NCI-H2081 treated with DMSO at 0.1 percent for 48 hours (cell line): ENCODE data around the gene NBEA.
A peak's percentile ranks its signal among the peaks of the same experiment; 100 is the strongest.
"Not testable (repeated sequence)": the region's sequence is repeated elsewhere in the genome, so short reads cannot be mapped to it uniquely, and the experiment has no call there.

Experiments
- DNase-seq: peaks from one replicate; lab custom pipeline; 2025; lab: John Stamatoyannopoulos, UW

NBEA gene

DNA sequence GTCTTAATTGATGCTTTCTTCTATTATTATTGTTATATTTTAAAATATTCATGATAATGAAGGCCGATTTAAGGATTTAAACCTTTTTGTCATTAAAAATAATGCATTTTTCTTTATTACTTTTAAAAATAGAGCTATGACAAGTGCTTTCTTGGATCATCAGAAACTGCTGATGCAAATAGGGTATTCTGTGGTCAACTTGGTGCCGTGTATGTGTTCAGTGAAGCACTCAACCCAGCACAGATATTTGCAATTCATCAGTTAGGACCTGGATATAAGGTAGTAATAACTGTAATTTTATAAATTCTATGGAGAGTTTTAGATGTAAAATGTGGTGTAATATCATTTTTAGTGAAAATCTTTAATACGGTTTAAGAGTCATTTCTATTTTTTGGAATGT, 116.5 kb downstream of the NBEA start:
- not testable (repeated sequence) for DNase-seq

DNA sequence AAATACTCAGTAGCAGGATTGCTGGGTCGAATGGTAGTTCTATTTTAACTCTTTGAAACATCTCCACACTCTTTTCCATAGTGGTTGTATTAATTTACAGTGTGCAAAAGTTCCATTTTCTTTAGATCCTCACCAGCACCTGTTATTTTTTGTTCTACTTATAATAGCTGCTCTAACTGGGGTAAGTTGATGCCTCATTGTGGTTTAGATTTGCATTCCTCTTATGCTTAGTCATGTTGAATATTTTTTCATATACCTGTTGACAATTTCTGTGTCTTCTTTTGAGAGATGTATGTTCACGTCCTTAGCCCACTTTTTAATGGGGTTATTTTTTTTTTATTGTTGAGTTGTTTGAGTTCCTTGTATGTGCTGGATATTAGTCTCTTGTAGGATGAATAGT, 144.6 kb downstream of the NBEA start:
- no peak for DNase-seq

DNA sequence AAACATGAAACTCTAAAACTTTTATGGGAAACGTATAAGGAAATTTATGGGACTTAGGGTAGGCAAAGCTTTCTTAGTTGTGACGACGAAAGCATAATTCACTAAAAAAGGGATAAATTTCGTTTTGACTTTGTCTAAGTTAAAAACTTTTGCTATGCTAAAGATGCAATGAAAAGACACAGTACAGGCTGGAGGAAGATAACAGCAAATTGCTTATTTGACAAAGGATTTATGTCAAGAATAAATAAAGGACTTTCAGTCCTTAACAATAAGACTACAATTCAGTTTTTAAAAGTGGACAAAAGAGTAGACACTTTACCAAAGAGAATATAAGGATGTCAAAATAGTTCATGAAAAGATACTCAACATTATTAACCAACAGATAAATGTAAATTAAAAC, 150.2 kb downstream of the NBEA start:
- DNase-seq, result no peak

DNA sequence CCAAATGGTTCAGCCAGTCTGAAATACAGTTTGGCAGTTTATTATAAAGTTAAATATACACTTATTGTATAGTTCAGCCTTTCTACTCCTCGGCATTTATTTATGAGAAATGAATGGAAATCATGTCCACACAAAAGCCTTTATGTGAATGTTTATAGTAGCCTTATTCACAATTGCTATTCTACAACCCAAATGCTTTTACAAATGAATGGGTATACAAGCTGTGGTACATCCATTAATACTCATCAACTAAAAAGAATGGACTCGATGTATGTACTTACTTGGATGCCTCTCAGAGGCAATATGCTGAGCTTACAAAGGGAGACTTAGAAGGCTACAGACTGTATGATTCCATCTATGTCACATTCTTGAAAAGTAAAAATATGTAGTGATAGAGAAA, 150.7 kb downstream of the NBEA start:
- DNase-seq, result no peak

DNA sequence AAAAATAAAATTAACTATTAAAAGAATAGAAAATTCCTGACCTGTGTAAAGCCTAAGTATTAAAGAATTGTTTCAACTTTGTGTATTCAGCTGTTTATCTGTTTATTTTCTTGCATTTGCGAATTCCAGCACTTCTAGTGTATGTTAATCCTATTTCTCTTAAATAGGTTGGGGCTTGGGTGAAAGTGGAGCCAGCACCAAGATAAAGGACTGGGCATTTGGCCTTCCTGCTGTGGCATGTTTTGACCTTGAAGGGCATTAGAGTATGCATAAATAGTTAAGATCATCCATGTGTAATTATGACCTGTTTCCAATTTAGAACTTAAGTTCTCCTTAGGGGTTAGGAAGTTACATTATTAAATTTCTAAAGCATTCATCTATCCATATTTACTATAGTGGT, 151.3 kb downstream of the NBEA start:
- DNase-seq, result no peak

DNA sequence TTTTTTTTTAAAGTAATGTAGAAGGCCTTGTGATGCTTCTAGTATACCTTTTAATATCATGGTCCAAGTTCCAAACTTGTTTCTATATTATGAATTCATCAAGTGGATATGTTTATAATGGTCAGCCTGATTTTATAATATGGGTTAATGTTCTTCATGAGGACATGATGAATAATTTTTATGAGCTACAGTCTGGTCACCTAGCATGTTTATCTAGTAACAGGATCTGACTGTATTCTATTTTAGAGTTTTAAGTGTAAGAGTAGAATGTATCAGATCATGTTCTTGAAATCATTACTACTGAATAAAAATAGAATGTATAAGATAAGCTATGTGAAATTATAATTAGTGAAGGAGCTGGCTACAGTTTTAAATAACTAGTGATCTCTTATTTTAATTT, 164.7 kb downstream of the NBEA start:
- not testable (repeated sequence) for DNase-seq

DNA sequence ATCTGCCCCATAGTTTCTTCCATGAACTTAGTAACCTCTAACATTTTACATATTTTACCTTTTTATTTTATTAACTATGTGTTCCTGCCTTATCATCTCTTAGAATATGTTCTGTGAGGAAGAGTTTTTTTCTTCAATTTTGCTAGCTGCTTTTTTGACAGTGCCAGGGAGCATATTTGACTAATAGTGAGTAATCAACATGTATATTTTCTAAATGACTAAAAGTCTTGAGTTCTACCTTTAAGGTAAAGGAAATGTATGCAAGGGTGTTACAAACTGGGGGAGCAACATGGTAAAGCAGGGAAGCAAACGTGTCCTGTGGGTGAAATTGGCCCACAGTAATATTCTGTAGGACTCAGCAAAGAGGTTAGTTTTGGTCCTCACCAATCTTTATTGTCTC, 165.5 kb downstream of the NBEA start:
- DNase-seq, result no peak

DNA sequence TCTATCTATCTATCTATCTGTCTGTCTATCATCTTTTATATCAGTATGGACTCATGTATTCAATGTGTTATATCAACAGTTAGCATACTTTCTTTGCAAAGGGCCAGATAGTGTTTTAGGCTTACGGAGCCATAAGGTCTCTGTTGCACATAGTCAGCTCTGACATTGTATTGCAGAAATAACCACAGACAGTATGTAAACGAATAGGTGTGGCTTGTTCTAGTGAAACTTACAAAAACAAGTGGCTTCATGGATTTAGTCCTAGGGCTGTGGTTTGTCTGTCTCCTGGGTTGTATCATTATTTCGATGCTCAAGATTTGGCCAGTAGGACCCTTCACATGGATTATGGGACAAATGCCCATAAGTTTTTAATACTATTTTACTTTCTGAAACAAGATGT, 171.5 kb downstream of the NBEA start:
- not testable (repeated sequence) for DNase-seq

DNA sequence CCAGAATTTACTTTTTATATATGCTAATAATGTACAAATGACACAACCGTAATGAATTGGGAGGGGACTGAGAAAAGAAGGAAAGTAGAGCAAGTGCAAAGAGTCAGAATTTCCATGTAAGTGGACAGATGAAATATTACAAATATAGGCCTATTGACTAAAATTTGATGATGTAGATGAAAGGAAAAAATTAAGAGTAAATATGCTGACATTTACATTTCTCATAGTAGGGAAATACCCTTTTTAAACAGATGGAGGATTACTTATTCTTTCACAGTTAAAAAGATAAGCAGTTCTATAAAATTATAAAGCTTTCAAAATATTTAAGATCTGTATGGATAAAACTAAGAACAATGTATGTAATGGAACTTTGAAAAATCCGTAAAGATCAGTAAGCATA, 185.4 kb downstream of the NBEA start:
- no peak for DNase-seq

DNA sequence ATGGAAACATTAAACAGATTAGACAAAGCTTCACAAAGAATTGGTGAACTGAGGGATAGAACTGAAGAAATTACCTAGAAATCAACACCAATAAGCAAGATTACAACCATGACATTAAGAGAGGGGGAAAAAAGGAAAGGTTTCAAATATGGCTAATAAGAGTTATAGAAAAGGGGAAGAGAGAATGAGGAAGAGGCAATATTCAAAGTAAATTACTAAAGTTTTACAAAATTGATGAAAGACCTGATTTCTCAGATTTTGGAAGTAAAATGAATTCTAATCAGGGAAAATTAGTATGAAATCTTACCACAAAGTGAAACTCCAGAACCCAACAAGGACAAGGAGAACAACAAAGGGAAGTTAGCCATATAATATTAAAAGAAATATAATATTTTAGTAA, 187.4 kb downstream of the NBEA start:
- no peak for DNase-seq

DNA sequence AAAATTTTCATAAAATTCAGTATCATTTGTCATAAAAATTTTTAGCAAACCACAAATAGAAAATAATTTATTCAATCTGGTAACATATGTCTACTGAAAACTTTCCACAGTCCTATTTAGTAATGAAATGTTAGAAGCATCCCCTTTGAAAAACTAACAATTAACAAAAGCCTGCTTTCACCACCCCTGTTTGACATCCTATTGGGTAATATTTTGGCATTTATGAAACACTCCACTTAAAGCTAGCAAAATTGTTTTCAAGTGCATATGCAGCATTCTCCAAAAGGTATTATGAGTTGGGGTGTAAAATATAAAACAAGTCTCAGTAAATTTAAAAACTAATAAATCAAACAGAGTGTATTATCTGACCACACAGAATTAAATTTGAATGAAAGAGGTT, 189.4 kb downstream of the NBEA start:
- no peak for DNase-seq

DNA sequence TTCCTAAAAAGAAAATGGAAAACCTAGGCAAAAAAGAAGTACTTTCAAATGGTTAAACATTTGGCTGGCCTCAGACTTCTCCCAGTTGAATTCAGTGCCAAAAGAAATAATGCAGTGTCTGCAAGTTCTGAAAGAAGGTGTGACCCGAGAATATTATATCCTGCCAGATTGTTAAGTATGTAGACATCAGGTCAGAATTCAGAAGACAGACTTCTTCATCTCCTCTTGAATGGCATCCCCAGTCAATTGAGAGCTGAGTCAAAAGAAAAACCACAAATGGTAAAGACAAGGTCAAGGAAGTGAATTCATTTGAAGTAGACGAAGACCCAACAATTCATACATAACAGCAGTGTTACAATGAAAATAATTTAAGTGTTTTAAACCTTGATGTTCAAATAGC, 194.5 kb downstream of the NBEA start:
- no peak for DNase-seq

DNA sequence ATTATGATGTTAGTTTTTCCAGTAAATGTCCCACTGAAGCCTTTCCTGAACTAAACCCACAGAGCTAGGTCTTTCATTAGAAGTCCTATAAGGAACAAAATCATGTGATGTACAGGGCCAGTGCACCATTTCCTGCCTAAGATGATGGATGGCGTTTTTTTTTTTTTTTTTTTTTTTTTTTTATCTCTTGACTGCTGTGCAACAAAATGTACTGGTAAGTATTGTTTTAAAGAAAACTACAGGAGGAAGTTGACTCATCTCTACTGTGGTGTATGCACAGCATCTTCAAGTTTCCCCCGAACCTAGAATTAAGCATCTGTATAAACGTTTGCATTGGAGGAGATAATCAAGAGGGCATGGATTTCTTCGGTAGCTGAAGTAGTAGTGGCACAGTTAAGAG, 197.5 kb downstream of the NBEA start:
- no peak for DNase-seq

DNA sequence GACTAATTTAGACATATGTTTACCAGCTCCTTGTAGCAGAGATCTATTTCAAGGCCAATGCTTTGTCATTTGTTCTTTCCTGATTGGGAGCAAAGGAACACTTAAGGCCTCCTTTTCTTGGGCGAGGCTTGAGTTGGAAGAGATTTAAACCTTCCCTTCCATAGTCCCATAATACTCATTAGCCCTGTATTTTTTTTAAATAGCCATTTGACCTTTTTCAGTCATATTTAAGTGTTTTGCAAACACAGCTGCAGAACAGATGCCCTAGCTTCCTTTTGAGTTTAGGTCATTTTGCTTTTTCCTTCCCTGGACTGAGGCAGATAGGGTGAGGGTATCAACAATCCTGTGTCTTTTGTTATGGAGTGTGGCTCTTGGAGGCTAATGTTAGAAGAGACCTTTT, 198.3 kb downstream of the NBEA start:
- no peak for DNase-seq

DNA sequence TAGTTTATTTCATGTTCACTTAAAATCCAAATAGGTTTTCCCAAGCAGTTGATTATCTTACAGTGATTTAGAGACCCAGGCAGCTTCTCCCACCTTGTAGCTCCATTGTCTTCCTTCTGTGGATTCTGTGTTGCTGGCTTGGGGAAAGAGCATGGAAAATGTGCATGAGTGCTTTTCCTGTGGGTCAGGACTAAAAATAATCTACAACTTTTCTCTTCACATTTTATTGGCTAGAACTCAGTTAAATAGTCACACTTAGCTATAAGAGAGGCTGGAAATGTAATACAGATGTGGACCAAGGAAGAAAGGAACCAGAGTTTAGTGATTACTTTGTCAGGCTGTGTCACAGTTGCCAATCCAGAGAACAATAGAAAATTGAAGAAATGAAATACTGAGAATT, 198.8 kb downstream of the NBEA start:
- no peak for DNase-seq

DNA sequence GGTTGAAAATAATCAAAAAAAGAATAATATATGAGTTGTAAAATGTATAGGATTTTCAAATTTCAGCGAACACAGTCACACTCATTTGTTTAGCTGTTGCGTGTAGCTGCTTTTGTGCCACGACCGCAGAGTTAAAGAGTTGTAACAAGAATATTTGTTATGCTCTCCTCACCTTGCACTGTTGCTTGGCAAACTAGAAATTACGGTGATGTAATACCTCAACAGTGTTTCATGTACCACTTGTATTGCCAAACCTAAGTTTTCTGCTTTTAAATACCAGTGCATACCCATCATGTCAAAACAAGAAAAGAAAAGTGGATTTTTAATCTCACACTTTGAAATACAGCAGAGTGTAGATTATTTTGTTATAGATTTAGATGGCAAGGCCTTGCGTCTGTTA, 201.1 kb downstream of the NBEA start:
- no peak for DNase-seq

DNA sequence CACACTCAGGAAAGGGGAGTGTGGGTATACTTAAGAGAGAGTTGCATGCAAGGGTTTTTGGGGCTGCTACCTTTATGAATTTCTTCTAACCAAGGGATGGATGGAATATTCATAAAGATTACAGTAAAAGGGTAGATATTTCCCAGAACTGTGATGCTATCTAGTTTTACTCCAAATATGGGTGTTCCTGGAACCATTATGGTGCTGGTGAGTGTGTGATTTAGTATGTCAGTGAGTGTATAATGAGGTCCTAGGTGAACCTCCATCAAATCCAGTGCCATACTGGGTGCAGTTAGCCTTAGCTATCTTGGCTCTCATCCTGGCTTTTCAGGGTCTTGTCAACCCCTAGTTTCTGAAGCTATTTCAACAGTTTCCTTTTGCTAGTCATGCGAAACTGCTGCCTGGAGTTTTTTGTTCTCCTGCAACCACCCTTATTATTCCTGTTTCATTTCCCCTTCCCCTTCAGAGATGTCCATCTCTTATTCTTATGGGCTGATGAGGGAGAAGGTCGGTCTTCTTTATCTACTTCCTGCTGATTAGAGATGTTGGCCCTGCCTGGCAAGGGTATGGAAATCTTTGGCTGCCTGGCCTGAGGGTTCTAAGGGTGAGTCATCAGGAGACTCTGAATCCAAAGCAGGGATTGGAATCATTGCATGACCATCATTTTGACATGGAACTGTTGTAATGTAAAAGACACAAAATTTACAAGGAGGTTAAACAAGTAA, 202.3 kb downstream of the NBEA start:
- DNase-seq, result no peak

DNA sequence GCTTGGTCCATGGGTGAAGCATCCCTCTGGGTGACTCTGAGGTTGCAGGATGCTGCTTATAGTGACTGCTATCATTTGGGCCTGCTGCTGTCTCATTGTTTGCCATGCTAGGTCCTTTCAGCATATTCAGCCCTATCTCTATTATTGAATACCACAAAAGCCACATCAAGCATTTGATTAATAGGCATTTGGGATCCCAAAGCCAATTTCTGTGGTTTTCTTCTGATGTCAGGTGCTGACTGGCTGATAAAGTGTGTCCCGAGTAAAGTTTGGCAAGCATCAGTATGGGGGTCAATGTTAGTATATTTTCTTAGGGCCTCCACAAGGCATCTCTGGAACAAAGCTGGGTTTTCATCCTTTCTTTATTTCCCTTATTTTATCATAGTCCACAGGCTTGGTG, 204.6 kb downstream of the NBEA start:
- no peak for DNase-seq

DNA sequence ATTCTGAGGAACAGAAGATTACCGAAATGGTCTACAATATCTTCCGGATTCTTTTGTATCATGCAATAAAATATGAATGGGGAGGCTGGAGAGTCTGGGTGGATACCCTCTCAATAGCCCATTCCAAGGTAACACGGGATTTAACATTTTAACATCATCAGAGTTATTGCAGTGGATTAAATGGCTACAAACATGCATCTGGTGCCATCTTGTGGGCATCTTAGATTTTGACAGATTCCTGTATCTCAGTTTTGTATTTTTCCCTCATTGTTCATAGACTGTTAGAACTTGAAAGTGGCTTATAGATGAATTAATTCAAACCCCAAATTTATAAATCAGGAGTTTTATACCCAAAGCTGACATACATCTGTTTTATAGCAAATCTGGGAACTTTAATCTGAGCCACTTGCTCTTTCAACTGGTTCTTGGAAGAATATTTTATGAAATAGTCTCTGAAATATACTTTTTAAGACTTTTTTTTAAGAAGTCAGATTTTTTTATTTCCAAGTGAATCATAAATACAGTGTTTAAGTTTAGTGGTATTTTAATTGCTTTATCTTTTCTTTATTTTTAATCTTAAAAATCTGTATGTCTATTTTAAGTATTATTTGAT, 215.2 kb downstream of the NBEA start:
- DNase-seq, result peak; percentile 35

DNA sequence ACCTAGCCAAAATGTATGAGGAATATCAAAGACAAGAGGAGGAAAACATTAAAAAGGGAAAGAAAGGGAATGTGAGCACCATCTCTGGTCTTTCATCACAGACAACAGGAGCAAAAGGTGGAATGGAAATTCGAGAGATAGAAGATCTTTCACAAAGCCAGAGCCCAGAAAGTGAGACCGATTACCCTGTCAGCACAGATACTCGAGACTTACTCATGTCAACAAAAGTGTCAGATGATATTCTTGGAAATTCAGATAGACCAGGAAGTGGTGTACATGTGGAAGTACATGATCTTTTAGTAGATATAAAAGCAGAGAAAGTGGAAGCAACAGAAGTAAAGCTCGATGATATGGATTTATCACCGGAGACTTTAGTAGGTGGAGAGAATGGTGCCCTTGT, 217.0 kb downstream of the NBEA start:
- DNase-seq, result no peak

DNA sequence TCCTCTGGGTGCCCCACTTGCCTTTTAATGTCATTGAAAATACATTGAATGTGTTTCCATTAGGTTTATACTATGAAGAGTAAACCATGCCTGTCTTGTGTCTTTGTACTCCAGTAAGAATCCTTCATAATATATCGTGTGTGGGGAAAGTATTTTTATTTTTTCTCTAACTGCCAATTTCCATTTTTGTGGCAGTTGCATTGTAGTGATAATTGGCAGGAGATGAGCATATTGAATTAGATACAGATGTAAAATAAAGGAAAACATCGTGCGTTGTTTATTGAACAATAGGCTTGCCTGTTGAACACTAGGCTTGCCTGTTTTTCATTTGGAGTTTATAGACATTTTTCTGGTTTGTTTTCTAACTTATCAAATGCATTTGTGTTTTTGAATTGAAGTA, 218.8 kb downstream of the NBEA start:
- DNase-seq, result no peak

DNA sequence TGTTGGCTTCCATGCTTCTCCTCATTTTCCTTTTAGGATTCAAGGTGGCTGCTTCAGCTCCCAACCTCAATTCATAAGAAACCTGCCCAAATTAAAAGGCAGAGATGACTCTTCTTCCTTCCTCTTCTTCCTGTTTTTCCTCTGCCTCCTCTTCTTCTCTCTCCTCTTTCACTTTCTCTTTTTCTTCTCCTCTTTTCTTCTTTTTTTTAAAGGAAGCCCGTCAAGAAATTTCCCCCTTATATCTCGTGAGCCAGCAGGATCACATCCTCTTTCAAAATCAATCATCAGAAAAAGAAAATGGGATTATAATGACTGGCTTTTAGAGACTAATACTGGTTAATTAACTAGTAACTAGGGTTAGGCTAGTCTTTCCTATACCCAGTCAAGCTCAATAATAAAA, 220.3 kb downstream of the NBEA start:
- DNase-seq, result no peak

DNA sequence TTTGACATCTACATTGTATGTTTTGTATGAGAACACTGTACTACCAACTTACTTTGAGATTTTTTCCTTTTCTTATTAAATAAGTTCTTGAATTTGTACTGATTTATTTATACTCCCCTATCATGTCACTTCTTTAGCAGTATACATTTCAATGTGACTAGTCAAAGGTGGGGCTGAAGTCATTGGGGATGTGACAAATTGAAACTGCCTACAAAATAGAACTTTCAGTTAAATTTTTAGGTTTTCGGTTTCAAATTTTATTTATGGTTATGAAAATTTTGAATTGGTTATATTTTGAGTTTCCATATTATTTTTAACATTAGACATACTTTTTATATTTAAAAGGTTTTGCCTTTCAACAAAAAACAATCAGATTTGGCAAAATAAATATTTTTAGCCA, 221.6 kb downstream of the NBEA start:
- no peak for DNase-seq

DNA sequence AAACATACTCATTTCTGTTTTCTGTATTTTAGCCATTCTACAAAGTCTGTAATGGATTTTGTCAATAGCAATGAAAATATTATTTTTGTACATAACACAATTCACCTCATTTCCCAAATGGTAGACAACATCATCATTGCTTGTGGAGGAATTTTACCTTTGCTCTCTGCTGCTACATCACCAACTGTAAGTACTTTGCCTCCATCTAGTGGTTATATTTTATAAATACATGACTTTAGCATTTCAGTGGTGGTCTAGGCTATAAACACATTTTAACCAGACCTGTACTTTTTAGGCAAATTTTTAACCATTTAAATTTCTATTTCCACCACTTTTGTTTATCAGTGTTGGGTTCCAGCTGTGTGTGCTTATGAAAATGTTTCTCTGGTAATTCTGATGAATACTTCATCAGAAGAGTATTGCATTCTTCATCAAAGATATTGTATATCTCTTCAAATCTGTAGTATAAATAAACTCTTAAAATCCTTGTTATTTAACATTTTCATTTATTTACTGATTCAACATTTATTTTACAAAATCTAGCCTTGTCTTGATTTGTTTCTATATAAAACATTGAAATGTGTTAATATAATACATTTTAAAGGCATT, 222.4 kb downstream of the NBEA start:
- peak; percentile 36 for DNase-seq
